Activated gamma-delta T cell treated with Interleukin-2 at 50 U/mL for 16 hours (primary cell): ENCODE data around the gene XPR1.

ENCODE experiments used
- DNase-seq: peaks from one replicate; pipeline ENCODE4 v3.0.0-alpha.2; 2020

XPR1 gene

DNA sequence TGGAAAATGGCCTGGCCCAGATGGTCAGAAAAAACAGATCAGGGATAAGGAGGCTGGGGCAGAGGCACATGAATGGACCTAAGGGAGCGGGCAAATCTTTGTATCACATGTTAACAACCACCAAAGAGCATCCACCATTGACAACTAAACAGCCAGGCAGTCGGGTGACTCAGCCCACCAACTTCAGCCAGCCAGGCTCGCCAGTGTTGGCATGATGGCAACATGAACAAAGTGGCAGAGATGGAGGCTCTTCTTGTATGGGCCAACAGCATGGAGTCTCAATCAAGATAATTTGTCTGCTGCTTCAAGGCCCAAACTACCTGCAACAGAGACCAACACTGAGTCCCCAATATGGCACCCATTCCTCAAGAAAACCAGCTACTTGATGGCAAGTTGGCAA lies 264.3 kb downstream of the XPR1 start:
- DNase-seq: no peak

DNA sequence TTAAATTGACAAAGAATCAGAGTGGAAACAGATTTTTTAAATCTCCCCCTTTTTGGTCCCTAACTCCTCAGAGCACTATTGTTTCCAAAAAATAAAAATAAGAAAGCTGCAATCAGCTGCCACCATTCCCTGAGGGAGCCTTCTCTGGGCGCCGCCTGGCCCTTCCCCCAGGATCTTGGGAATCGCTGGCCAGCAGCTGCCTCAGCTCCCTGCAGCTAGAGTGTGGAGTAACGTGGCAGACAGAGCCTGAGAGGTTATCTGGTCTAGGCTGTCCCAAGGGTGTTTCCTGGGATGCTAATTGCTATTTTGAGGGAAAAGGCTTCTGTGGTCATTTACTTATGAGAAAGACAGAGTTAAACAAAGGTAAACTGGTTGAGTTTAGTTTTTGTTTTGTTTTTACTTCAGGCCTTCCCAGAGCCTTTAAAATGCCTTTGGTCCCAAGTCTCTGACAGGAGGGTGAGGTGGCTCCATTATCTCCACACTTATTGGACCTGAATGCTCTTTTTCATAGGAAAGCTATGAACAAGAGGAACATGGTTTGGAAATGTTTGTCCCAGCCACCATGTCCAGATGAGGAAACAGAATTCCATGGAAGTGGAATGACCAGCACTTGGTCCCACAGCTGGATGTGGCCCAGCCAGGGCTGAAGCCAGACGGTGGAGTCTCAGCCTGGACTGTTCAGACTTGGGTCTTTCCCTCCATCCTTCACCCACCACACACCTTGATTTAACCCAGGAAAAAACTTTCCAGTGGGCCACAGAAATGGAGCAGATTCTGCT lies 266.8 kb downstream of the XPR1 start:
- DNase-seq: no peak

DNA sequence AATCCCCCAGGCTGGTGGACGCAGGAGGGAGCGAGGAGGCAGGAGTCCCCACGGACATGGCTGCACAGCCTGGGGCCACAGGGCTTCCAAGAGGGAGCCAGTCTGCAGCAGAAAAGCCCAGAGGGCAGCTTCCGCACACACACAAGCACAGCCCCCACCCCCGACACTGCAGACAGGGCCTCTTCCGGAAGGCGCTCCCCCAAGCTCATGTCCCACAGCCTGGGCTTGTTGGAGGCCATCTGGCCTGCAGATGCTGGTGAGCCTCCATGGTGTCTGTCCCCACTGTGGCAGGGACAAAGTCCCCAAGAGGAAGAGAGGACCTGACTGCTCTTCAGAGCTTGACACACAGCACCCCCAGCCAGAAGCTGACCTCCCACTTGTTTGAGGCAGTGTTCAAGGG lies 267.4 kb downstream of the XPR1 start:
- DNase-seq: no peak

DNA sequence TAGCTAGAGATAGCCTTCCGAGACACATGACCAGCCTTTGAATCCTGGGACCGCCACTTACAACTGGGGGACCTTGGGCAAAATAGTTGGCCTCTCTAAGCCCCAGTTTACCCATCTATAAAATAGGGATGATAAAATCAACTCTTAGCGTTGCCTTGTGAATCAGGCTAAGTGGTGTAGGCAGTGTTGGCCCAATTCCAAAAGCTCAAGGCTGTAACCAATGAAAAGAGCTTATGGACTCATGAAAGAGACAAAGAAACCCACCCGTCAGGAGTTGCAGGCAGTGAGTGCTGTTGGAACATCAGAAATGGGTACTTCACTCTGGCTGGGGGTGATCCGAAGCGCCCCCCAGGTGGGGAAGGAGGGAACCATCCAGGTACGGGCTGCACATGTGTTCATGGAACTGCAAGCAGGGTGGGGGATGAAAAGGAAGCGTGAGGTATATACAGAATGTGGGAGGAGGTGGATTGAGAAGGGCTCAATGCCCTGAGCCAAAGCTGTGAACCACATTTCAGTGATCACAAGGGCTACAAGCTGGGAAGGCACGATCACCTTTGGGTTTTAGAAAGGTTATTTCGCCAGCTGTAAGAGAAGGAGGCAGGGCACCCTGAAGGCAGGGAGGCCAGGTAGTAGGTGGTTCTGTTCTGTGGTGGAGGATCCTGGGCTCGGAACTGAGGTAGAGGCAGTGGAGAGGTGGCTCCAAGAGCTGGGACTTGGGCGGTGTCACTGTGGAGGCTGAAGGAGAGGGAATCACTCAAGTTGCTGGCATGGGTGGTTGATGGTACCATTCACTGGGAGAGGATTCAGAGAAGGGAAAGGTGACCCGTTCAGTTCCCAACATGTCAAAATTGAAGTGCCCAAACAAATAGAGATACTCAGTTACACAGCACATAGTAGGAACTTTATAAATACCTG lies 269.5 kb downstream of the XPR1 start:
- no peak for DNase-seq

DNA sequence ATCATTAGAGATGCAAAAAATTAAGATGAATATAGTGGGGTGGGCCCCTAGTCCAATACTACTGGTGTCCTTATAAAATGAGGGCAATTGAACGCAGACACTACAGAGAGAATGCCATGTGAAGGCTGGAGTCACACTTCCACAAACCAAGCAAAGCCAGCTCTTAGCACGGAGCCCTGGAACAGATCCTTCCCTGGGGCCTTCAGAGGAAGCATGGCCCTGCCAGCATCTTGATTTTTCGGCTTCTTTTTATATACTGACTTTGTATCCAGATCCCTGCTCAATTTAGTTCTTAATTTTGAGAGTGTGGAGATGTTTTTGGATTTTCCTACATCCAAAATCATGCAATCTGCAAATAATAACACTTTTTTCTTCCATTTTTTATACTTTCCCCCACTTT lies 270.7 kb downstream of the XPR1 start:
- DNase-seq: no peak

DNA sequence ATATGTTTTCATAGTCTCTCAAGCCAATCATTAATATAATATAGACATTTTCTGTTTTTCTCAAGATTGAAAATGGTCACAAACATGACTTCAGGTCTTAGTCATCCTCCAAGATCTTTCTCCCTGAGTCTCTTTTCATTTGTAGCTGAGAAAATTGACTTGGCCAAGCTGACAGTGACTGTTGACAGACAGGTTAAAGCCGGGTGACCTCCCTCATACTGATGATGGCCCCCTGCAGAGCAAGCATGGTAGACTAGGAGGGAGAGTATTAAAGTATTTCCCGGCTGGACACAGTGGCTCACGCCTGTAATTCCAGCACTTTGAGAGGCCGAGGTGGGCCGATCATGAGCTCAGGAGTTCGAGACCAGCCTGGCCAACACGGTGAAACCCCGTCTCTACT lies 274.1 kb downstream of the XPR1 start:
- no peak for DNase-seq

DNA sequence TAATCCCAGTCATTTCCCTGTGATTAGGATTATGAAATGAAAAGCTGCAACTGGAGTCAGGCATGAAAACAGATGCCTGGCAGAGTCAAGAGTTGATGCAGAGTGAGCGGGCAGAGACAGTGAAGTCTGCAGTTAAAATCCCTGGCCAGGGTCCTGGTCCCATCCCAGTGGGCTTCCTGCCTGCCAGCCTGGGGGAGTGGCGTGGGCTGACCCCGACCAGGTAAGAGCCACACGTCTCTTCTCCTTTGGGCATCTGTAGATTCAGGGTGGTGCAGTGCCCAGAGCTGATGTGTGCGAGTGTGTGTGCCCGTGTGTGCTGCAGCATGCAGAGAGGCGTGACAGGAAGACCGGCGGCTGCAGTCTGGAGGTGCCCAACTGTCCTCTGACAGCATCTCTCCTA lies 274.7 kb downstream of the XPR1 start:
- no peak for DNase-seq

DNA sequence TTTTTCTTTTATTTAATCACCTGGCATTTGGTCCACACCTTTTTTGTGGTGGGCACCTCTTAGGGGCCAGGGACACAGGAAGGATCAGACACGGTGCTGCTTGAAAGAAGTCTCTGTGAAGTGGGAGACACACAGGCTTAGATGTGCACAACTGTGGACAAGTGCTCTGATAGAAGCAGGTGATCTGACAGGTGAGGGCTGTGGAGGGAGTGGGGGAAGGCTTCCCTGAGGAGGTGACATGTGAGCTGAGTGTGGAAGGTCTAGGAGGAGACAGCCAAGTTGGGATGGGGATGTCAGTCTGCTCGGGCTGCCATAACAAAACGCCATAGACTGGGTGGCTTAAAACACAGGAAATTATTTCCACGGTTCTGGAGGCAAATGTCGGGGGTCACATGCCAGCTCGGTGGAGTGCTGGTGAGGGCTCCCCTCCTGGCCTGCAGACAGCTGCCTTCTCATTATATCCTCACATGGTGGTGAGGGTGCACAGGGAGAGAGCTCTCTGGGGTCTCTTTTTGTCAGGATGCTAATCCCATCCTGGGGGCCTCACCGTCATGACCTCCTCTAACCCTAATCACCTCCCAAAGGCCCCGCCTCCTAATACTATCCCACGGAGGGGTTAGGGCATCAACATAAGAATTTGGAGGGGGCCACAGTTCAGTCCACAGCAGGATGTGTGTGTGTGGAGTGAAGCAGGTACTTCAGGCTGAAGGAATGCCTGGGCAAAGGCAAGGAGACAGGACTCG lies 275.7 kb downstream of the XPR1 start:
- DNase-seq: no peak

DNA sequence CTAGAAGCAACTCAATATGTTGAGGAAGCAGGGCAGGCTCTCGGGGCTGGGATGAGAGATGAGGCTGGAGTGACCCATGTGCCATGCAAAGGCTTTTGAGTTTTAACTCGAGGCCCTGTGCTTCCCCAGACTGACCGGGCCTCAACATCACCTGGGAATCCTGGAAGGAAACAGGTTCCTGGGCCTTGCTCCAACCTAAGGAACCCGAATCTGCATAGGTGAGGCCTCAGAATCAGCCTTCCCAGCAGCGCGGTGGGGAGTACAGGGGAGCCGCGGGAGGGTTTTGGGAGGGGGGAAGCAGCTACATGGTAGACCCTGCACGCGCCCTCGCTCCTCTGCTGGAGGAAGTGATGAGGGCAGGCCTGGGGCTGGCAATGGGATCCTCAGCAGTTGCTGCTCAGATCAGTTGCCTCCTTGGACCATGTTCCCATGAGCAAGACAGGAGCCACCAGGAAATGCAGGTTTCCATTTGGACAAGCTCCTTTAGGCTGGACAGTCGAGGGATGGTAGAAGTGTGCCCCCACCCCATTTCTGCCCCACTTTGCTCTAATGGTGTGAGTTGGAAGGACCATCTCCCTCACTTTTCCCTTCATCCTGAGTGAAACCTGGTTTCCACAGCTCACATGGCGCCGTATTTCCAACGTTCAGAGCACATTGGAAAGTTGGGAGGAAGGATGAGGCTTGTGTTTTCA lies 276.4 kb downstream of the XPR1 start:
- DNase-seq: no peak

DNA sequence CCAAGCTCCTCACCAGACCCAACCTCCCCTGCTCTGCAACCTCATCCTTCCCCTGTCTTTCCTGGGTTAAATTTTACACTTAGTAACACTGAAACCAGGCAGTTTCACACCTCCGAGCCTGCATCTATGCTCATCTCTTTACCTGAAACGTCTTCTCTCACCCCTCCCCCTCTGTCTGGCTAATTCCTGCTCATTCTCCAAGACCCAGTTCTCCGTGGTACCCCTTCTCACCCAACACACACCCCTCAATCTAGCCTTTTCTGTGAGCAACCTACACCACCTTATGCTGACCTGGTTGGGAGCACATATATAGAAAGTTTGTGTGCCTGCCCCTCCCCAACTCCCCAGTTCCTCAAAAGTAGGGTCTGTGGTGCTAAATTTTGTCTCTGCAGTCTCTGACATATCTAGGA lies 277.2 kb downstream of the XPR1 start:
- no peak for DNase-seq

DNA sequence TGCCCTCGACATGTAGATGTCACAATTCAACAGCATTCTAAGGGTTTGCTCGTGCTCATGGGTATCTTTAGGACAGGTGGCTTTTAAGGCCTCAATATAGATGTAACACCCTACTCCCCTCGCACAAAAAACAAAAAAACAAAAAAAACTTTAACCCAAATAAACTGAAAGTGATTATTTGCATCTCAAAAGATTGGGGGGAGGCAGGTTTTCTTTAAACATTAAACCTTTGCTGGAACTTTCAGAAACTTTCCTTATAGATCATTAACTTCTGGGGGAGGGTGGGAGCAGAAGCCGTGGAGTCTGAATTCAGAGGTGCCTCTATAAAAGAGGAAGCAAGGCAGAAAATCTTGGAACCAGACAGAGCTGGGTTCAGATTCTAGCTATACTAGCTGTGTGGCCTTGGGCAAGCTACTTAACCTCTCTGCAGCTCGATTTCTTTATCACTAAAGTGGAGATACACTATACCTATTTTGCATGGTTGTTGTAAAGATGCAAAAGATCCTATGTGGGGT lies 277.7 kb downstream of the XPR1 start:
- no peak for DNase-seq

DNA sequence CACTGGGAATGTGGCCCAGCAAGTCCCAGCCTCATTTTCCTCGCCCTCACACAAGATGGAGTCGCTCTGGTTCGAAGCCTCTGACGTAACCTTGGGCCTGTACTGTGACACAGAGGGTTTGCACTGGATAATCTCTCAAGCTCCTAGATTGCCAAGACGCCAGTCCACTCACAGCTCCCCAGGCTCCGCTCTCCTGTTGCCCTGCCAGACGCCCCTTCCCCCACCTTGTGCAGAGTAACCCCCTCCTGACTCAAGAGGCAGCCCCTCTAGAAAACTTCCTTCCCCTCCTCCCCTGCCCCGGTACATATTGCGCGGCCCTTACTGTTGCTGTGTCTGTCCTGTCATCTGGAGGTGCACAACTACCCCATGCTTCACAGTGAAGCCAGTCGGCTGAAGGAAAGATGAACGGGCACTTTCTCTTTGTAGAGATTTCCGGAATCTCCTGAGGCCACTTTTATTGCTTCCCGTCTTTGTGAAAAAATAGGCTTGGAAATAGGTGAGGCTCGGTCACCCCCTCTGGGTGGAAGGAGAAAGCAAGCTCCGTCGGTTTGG lies 279.9 kb downstream of the XPR1 start:
- no peak for DNase-seq

DNA sequence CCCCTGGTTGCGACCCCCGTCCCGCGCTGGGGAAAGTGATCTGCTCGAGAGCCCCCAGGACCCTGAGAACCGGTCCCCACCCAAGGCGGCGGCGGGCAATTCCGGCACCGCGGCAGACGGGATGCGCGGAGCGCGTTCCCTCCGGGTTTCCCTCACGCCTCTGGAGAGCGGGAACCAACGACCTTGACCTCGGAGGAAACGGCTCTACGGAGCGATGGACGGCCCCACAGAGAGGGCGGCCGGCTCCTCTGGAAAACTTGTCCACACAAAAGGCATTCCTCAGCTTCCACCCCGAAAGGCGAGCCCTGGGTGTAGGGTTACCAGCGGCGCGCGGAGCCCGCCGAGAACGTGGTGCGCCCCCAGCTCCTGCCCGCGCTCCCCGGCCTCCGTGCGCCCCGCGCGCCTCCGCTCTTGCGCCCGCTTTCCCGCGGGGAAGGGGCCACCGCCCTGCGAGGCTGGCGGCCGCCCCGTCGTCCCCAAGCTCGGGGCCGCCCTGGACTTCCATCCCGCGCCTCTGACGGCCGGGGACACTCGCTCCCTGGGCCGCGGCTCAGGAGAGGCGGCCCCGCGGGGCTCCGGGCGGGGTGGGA lies 280.5 kb downstream of the XPR1 start:
- no peak for DNase-seq

DNA sequence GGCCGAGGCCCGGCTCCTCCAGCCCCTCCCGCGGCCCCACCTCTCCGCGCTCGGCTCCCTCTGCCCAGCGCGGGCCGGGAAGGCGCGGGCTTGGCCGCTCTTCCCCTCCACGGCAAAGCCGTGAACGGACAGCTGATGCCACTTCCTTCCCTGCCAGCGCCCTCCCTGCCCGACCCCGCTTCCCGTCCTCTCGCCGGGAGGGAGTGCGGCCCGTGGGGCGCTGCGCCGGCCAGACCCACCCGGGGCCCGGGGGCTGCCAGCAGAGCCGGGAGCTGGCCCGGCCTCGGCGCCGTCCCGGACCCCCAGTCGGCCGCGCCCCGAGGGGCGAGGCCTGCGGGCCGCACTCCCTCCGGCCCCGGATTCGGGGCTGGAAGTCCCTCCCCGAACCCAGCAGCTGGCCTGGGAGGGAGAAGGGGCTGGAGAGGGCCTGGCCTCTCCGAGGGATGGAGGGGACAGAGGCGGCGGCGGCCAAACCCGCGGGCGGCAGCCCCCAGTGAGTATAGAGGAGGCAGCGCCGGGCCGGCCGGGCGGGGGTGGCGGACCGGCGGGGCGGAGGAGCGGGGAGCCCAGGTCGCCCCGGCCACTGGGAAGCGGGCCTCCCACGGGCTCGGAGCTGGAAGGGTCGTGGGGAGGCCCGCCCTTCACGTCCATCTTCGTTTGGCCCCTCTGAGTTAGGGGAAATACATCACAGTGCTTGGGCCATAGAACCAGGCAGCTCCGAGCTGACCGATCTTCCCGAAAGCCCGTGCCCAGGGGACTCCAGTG lies 281.2 kb downstream of the XPR1 start, which contains the start of gene KIAA1614:
Gene KIAA1614, plus strand, starts transcription at position 97 of the 765 bp plus-strand sequence. Its CDS starts 347 bp downstream, at position 444.
- no peak for DNase-seq

DNA sequence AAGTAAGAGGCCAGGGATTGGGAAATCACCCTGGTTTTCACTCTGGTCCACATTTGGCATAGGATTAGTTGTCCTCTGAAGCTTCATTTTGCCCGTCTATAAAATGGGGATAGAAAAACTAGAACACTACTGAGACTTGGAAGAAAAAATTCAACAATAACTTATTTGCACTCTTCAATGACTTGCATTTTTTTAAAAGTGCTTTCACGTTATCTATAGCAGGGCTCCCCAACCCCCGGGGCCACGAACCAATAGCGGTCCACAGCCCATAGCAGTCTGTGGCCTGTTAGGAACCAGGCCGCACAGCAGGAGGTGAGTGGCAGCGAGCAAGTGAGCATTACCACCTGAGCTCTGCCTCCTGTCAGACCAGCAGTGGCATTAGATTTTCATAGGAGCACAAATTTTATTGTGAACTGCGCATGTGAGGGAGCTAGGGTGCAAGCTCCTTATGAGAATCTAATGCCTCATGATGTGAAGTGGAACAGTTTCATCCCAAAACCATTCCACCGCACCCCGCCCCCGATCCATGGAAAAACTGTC lies 283.7 kb downstream of the XPR1 start:
- no peak for DNase-seq

DNA sequence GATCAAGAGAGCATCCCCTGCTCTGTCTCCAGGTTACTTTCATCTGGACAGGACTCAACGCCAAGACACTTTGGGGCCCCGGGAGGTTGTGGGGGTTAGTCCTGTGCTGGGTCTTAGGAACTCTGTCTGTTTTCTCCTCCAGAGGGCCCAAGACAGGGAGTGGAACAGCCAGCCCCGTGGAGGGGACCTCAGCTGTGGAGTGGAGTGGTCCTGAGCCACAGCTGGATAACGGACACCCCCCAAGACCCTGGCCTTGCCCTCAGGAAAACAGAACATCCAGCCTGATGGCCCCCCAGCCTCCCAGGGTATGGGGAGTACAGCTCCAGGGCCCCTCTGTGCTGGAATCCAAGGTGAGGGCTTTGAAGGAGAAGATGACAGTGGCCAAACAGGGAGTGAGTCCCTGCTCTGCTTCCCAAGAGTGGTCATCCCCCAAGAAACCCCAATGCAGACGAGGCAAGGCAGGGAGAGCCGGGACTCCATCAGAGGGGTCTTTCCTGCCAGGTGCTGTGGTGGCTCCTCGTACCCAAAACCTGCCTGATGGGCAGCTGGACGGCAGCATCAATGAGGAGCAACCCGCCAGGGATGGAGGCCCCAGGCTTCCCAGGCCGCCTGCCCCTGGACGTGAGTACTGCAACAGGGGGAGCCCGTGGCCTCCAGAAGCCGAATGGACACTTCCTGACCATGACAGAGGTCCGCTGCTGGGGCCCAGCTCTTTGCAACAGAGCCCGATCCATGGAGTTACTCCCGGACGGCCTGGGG lies 284.4 kb downstream of the XPR1 start:
- DNase-seq: no peak

DNA sequence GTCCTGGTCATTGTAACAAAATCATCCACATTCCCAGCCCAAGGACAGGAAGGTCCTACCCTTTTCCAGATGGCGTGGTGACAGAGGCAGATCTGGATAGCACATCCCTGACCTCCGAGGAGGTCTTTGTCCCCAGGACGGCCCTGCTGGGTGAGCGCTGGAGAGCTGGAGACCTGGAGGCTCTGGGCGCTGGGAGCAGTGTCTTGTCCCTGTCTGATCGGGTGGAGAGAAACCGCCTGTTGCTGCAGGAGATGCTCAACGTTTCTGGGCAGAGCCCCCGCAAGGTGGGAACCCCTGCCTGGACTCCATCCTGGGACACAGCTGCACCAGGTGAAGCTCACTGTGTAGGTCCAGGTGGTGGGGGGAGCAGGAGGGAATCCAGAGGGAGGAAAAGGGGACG lies 284.9 kb downstream of the XPR1 start:
- DNase-seq: no peak

DNA sequence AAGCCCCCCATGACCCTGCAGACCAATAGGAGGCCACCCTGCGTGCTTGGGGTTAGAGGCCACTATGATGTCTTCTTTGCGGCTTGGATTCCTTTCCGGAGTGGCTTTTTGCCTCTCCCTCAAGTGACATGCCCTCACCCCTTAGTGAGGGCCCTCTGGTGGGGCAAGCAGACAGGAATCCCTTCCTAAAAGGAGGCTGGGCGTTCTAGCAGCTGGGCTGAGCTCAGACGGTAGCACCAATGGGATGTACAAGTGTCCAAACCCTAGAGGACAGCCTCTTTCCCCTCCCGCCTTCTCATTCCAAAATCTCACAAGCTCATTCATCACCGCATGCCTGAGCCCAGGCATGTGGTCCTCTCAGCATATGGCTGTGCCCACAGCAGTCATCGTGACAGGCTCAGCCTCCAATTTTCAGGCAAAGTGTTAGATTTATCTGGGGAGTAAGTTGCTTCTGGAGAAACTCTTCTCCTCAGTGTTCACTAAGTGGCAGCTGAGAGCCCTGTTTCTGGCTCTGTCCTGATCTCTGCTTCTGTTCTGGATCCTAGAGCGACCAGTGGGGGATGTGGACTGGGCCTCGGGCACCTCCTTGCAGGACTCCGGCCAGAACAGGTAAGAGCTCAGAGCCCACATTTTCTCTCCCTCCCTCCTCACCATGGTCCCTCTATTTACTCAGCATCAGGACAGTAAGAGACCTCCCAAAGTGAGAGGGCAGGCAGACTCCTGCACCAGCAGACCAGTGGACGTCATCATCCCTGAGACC lies 285.7 kb downstream of the XPR1 start:
- no peak for DNase-seq

DNA sequence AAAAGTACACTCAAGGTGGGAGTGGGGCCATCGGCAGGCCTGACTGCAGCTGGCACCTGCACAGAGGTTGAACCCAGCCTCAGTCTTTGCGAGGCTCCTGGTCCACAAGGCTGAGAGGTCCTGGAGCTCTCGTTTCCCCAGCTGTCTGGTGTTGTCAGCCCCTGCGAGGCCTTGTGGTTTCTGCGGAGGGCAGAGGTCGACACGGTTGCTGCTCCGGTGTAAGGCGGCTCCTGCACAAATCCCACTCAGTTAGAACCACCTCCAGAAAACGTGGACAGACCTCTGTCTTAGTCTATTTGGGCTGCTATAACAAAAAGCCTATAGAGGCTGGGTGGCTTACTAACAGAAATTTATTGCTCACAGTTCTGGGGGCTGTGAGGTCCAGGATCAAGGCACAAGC lies 286.7 kb downstream of the XPR1 start:
- no peak for DNase-seq
